Calu3 (cell line): Measurements from ENCODE around the gene STXBP5L. TPM values are rescaled to one million over a fixed set of nuclear protein-coding genes. Genes with fewer than 3 reads are reported as not detected.

Experiments used
- BruUV-seq: library from RNA; stranded (reverse); fragments of 400-500 nt; replicated peaks from 2 replicates; lab custom pipeline; 2021; lab: Mats Ljungman, UMichigan
- CTCF ChIA-PET: fragments of 300-600 bp; sonication (Branson Sonifier 250); formaldehyde crosslinking; loops from one replicate; lab custom pipeline; 2022; ENCODE audit warnings: antibody characterized with exemption; lab: Charles Lee
- DNase-seq: peaks from one replicate; pipeline ENCODE4 v3.0.0; 2022
- H3K27ac Mint-ChIP-seq: one replicate; pipeline ENCODE4 v1.8.0; 2022; ENCODE audit warnings: mixed read lengths; ENCODE audit not compliant: unreplicated experiment
- H3K27me3 Mint-ChIP-seq: one replicate; pipeline ENCODE4 v1.8.0; 2022; ENCODE audit warnings: mixed read lengths; ENCODE audit not compliant: unreplicated experiment
- H3K36me3 Mint-ChIP-seq: one replicate; pipeline ENCODE4 v1.8.0; 2022; ENCODE audit warnings: mild to moderate bottlenecking, moderate library complexity, mixed read lengths; ENCODE audit not compliant: insufficient read depth, unreplicated experiment
- H3K4me1 Mint-ChIP-seq: one replicate; pipeline ENCODE4 v1.8.0; 2022; ENCODE audit warnings: mild to moderate bottlenecking, low read depth, mixed read lengths; ENCODE audit not compliant: unreplicated experiment
- H3K4me3 Mint-ChIP-seq: one replicate; pipeline ENCODE4 v1.8.0; 2022; ENCODE audit warnings: mild to moderate bottlenecking, low read depth, moderate library complexity, mixed read lengths; ENCODE audit not compliant: unreplicated experiment
- H3K9me3 Mint-ChIP-seq: one replicate; pipeline ENCODE4 v1.8.0; 2022; ENCODE audit warnings: low read depth, mixed read lengths; ENCODE audit not compliant: unreplicated experiment
- CTCF ChIP-seq: fragments of 200-600 bp; IDR thresholded peaks from one replicate; pipeline ENCODE4 v1.8.0; 2022; ENCODE audit warnings: antibody characterized with exemption; ENCODE audit not compliant: unreplicated experiment
- intact Hi-C: fragments of 100-400 bp; cut with micrococcal nuclease; formaldehyde crosslinking; loops from one replicate; pipeline ENCODE4 v1.10.0; 2022; ENCODE audit not compliant: unreplicated experiment
- total RNA-seq: library from RNA; stranded (reverse); gene quantifications from 2 replicates; pipeline ENCODE4 v1.2.3, GENCODE V29; 2022

Gene STXBP5L
- total RNA-seq, 1 experiment from 2014 or later, result not detected

- no peak for TF ChIP-seq CTCF
- no peak overlapping the region for H3K4me3 Mint-ChIP-seq
- BruUV-seq, result no TSS peak
- H3K27ac Mint-ChIP-seq, result no peak overlapping the region
- no peak for DNase-seq
- peaks cover 21% of the 10 kb centered on the region for H3K27me3 Mint-ChIP-seq
- CTCF ChIA-PET, result no interaction called here
- no peaks in the 10 kb centered on the region for H3K4me1 Mint-ChIP-seq
- H3K36me3 Mint-ChIP-seq, result no peaks in the 10 kb centered on the region
- intact Hi-C loops, result no loop called here
- no peaks in the 10 kb centered on the region for H3K9me3 Mint-ChIP-seq
Observed at GRCh38 chr3:121295452-121295851, 387.4 kb downstream of the STXBP5L start.

- Mint-ChIP-seq H3K9me3 (no peaks in the 10 kb centered on the region), H3K4me1 (no peaks in the 10 kb centered on the region), H3K27me3 (peaks cover 21% of the 10 kb centered on the region), H3K4me3 (no peak overlapping the region), H3K36me3 (no peaks in the 10 kb centered on the region), H3K27ac (no peak overlapping the region)
- no peak for TF ChIP-seq CTCF
- CTCF ChIA-PET, result no interaction called here
- BruUV-seq, result no TSS peak
- intact Hi-C loops, result no loop called here
- DNase-seq, result no peak
Observed at GRCh38 chr3:121295979-121296378, 388.0 kb downstream of the STXBP5L start.

- no peak for TF ChIP-seq CTCF
- no TSS peak for BruUV-seq
- no peak overlapping the region for H3K4me3 Mint-ChIP-seq
- no peaks in the 10 kb centered on the region for H3K9me3 Mint-ChIP-seq
- intact Hi-C loops, result no loop called here
- CTCF ChIA-PET, result no interaction called here
- no peak overlapping the region for H3K27ac Mint-ChIP-seq
- no peak for DNase-seq
- H3K4me1 Mint-ChIP-seq, result no peaks in the 10 kb centered on the region
- H3K36me3 Mint-ChIP-seq, result no peaks in the 10 kb centered on the region
- H3K27me3 Mint-ChIP-seq, result no peaks in the 10 kb centered on the region
Observed at GRCh38 chr3:121324320-121324719, 416.3 kb downstream of the STXBP5L start.

GRCh38 chr3:121330118-121330517, 422.1 kb downstream of the STXBP5L start:
- H3K36me3 Mint-ChIP-seq, result no peaks in the 10 kb centered on the region
- CTCF ChIA-PET, result no interaction called here
- TF ChIP-seq CTCF, result no peak
- H3K27me3 Mint-ChIP-seq, result peaks cover 14% of the 10 kb centered on the region
- BruUV-seq, result no TSS peak
- intact Hi-C loops, result no loop called here
- no peak for DNase-seq
- no peak overlapping the region for H3K4me3 Mint-ChIP-seq
- H3K4me1 Mint-ChIP-seq, result no peaks in the 10 kb centered on the region
- H3K9me3 Mint-ChIP-seq, result no peaks in the 10 kb centered on the region
- H3K27ac Mint-ChIP-seq, result no peak overlapping the region
